EL (cell line): ENCODE results near the gene OR2L5.

Experiments used
- DNase-seq: peaks from one replicate; pipeline ENCODE4 v3.0.0-alpha.2; 2016

The OR2L5 gene

GRCh38 chr1:248013229-248013710 lies at the start of gene OR2L5:
Gene OR2L5 (plus strand): TSS chr1:248013660. CDS start chr1:248021948, 8,288 bp downstream.
- no peak for DNase-seq

GRCh38 chr1:247964933-247965332 lies 48.5 kb upstream of the OR2L5 start, which contains the start of gene OR2AK2:
Gene OR2AK2 (plus strand): TSS chr1:247965233. CDS start chr1:247965377, 144 bp downstream.
- DNase-seq, result no peak

GRCh38 chr1:247966532-247967204 lies 46.8 kb upstream of the OR2L5 start:
- DNase-seq, result no peak

- DNase-seq, result no peak
Measured at GRCh38 chr1:247992986-247993385, 20.5 kb upstream of the OR2L5 start.

GRCh38 chr1:247998811-247999210 lies 14.6 kb upstream of the OR2L5 start:
- no peak for DNase-seq

GRCh38 chr1:248000169-248000568 lies 13.3 kb upstream of the OR2L5 start:
- DNase-seq, result no peak

- no peak for DNase-seq
Measured at GRCh38 chr1:248007778-248008177, 5.7 kb upstream of the OR2L5 start.

- no peak for DNase-seq
Measured at GRCh38 chr1:248009681-248010080, 3.8 kb upstream of the OR2L5 start.

- DNase-seq, result no peak
Measured at GRCh38 chr1:248015803-248016202, 2.3 kb downstream of the OR2L5 start.

GRCh38 chr1:248029770-248030169 lies 16.3 kb downstream of the OR2L5 start, which contains the start of gene OR2L2:
Gene OR2L2 (plus strand): TSS chr1:248030070. CDS start chr1:248038268, 8,198 bp downstream.
- no peak for DNase-seq

GRCh38 chr1:248045209-248045608 lies 31.7 kb downstream of the OR2L5 start:
- no peak for DNase-seq

GRCh38 chr1:248046536-248046935 lies 33.1 kb downstream of the OR2L5 start, which contains the start of gene OR2L3:
Gene OR2L3 (plus strand): TSS chr1:248046836. CDS start chr1:248060682, 13,846 bp downstream.
- no peak for DNase-seq

- DNase-seq, result no peak
Measured at GRCh38 chr1:248047008-248047407, 33.5 kb downstream of the OR2L5 start.

- DNase-seq, result no peak
Measured at GRCh38 chr1:248054671-248055070, 41.2 kb downstream of the OR2L5 start.

- no peak for DNase-seq
Measured at GRCh38 chr1:248055261-248055660, 41.8 kb downstream of the OR2L5 start.

- no peak for DNase-seq
Measured at GRCh38 chr1:248065071-248065470, 51.6 kb downstream of the OR2L5 start.

GRCh38 chr1:248065604-248066003 lies 52.1 kb downstream of the OR2L5 start:
- no peak for DNase-seq
